ENCODE results near the gene SPAG6.
"Not testable (repeated sequence)": the region's sequence is repeated elsewhere in the genome, so short reads cannot be mapped to it uniquely, and the experiment has no call there.

SPAG6 gene

DNA sequence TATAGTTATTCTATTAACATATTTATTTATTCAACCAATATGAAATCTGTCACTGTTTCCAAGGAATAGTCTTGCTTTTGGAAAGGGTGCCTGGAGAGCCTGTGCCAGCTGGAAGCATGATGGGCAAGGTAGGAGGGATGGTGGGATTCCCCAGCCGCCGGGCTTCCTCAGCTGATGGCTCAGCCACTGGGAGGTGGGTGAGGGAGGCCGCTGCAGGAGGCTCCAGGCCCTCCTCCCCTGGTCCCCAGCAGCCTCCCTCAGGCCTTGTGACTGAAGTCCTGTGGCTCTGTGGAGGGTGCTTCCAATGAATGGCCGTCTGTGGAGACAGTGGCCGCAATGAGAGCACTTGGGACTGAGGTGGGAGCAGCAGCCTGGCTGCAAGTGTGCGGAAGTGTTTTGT lies 27.0 kb downstream of the SPAG6 start:
- no peak for DNase-seq (ENCODE audit: low spot score)

DNA sequence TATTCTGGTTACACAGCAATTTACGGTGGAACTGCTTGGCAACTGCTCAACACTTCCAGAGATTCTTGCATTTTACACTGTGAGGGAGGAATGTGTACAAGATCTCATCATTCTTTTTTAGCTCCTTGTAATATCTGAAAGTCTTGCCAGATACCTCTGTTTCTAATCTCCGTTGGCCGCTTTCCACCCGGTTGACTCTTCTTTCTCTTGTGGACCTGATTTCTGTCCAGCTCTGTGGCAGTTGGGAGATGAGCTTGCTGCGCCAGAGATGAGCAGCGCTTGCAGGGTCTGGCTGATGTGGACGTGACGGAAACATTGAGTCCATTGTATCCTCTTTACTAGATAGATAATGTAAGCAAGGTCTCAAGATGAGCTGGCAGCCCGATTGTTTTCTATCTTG lies 27.6 kb downstream of the SPAG6 start:
- no peak for DNase-seq (ENCODE audit: low spot score)

DNA sequence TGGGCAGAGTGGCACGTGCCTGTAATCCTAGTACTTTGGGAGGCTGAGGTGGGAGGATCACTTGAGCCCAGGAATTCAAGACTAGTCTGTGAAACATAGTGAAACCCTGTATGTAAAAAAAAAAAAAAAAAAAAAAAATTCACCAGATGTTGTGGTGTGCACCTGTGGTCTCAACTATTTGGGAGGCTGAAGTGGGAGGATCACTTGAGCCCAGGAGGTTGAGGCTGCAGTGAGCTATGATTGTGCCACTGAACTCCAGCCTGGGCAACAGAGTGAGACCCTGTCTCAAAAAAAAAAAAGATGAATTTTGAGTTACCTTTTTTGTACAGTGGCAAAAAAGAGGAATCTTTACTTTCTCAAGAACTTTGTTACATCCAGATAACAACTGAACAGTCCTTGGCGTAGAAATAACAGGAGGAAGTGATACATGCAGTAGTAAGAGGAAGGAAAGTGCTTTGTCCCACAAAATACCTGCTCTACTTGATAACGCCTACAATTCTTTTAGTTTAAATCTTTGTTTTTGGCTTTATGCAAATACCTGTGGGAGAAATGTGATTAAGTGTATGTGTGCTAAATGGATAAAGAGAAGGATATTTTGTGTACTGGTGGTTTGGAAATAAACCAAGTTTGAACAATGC lies 29.3 kb downstream of the SPAG6 start:
- DNase-seq (ENCODE audit: low spot score), result peak; percentile 44

DNA sequence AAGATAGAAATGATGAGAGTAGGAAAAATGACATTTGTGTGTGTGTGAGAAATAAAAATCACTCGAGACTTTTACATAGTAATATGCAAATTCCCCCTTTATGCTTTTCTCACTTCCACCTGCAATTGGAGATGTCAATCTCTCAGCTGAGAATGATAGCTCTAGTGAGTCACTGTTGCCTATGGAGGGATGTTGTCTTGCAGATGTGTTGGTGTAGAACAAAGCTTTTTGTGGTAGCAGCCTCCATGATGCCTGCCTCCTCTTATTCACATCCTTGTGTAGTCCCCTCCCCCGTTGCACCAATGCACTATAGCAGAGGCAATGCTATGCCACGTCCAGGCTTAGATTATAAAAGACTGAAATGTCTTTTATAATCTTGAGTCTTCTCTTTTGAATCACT lies 33.8 kb downstream of the SPAG6 start:
- no peak for DNase-seq (ENCODE audit: low spot score)

DNA sequence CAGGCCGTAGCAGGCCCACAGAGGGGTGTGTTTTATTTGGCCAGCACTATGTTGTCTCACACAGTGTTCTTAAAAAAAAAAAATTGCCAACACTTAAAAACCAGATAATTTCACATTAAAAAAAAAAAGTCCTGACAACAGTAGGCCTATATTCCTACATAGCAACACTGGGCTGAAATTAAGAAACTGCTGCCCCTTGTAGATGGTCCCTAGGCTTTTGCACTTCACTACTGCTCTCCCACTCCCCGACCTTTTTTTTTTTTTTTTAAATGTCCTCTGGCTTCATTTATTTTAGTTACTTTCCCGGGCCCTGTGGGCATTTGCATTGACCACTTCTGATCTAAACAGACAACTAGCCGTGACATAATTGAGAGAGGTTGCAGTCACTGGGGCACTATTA lies 36.0 kb downstream of the SPAG6 start:
- DNase-seq (ENCODE audit: low spot score), result no peak

DNA sequence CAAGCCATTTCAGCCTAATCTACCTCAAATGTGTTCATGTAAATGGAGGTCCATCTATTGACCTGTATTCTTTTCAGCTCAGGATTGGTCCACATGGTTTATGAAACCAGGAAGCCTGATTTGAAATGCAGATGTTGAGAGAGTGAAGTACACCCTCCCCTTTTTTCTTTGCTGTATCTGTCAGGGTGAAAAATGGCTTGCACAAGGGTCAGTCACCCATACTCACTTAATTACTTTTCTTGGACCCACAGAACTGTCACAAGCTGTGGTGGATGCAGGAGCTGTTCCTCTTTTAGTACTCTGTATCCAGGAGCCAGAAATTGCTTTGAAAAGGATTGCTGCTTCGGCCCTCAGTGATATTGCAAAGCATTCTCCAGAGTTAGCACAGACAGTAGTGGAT lies 41.2 kb downstream of the SPAG6 start:
- DNase-seq (ENCODE audit: low spot score), result no peak

DNA sequence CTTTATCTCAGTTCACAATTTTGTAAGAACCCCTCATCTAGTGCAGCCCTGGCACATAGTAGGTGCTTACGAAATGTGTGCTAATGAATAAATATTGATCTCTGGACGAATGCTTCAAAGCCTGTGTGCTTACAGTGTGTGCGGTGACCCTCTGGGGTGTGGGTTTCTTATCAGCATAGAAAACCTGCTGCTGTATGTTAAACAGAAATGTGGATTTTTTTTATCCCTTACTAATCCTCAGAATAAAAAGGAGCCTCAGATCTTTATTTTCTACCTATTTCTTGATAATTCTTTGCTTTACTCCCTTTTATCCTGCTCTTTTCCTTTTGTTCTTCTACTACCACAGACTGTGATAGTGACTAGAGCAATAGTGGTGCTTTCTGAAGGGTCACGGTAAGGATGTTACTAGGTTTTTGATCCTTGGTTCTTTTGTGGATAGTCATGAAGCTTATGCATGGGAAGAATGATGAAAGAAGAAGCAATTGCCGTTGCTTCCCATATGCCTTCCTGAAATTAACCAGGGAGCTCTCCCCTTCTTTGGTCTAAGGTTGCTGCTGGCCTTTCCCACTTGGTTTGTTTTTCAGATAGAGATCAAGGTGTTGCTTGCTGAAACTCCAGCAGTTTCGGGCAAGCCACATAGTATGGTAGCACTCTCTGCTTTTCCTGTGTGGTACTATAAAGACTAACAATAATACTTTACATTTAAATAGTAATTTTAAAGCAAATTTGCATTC lies 44.7 kb downstream of the SPAG6 start:
- DNase-seq (ENCODE audit: low spot score), result no peak

DNA sequence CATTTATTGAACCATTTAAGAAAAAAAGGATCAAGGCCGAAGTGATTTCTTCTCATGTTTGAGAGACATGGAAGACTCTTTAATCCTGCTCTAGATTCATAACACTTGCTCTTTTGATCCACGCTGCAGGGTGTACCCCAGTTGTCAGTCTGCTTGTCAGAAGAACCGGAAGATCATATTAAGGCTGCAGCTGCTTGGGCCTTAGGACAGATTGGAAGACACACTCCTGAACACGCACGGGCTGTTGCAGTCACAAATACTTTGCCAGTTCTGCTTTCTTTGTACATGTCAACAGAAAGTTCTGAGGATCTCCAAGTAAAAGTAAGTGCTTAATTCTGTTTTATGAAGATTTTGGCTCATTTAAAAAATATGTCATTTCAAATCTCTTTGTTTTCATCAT lies 46.3 kb downstream of the SPAG6 start:
- no peak for DNase-seq (ENCODE audit: low spot score)

DNA sequence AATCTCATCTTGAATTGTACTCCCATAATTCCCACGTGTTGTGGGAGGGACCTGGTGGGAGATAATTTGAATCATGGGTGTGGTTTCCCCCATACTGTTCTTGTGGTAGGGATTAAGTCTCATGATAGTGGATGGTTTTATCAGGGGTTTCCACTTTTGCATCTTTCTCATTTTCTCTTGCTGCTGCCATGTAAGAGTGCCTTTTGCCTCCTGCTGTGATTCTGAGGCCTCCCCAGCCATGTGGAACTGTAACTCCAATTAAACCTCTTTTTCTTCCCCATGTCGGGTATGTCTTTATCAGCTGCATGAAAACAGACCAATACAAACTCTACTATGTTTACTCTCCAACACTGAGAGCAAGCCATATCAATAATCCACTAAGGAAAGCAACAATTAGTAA lies 50.9 kb downstream of the SPAG6 start:
- DNase-seq (ENCODE audit: low spot score), result not testable (repeated sequence)

DNA sequence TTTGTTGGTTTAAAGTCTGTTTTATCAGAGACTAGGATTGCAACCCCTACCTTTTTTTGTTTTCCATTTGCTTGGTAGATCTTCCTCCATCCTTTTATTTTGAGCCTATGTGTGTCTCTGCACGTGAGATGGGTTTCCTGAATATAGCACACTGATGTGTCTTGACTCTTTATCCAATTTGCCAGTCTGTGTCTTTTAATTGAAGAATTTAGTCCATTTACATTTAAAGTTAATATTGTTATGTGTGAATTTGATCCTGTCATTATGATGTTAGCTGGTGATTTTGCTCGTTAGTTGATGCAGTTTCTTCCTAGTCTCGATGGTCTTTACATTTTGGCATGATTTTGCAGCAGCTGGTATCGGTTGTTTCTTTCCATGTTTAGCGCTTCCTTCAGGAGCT lies 61.6 kb downstream of the SPAG6 start:
- not testable (repeated sequence) for DNase-seq (ENCODE audit: low spot score)

DNA sequence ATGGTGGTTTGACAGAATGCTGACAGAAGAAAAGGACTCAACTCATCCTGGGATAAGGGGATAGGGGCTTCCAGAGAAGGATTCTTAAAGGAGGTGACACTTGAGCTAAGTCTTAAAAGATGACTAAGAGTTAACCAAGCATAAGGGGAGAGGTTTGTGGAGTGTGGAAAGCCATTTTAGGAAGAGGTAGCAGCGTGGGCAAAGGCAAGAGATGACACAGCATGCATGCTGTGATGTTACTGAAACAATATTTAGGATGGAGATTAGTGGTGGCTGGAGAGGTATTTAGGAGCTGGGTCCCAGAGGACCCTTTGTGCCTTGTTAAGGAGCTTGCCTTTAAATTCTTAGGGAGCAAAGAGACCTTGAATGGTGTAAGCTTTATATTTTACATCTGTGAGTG lies 65.1 kb downstream of the SPAG6 start:
- DNase-seq (ENCODE audit: low spot score), result no peak

DNA sequence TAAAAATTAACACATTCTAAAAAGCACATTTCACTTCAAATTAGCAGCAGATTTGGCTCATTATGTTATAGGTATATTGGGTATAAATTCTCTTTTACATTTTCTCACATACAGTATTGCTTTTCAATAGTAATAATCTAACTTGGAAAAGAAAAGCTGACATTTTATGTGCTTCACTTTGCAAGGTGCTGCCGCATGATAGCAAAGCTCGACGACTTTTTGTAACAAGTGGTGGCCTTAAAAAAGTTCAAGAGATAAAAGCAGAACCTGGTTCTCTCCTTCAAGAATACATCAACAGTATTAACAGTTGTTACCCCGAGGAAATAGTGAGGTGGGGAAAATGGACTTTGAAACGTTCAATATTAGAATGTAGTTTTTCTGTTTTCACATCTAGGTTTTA lies 65.5 kb downstream of the SPAG6 start:
- DNase-seq (ENCODE audit: low spot score), result no peak

DNA sequence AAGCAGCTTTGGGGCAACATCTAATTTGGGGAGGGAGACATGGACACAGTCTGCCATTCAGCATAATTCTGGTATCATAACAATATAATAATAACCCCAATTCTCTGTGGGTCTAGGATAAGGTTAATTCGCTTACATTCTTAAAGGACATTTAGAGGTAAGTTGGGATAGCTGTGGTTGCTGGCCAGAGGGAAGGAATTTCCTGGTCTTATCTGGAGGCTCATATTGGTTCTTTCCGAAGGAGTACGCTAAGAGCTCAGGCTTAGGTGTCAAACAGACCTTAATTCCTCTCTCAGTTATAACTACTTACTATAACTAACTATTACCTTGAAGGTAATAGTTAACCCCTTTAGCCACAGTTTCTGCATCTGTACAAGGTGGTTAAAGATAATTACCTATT lies 68.8 kb downstream of the SPAG6 start:
- no peak for DNase-seq (ENCODE audit: low spot score)

DNA sequence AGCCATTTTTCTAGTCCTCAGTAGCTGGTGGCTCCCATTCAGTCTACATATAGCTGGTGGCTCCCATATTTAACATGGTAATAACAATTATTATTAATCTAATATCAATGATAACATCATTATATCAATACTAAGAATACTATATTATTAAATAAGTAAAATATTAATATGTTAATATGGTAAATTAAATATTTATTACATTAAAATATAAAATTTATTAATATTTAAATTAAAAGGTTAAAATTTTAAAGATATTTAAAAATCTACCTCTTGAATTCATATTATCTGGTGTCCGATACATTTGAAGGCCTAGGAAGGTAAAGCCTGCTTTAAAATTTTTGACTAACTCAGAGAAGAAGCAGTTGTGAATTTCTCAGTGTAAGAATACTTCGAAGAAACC lies 69.8 kb downstream of the SPAG6 start:
- no peak for DNase-seq (ENCODE audit: low spot score)

DNA sequence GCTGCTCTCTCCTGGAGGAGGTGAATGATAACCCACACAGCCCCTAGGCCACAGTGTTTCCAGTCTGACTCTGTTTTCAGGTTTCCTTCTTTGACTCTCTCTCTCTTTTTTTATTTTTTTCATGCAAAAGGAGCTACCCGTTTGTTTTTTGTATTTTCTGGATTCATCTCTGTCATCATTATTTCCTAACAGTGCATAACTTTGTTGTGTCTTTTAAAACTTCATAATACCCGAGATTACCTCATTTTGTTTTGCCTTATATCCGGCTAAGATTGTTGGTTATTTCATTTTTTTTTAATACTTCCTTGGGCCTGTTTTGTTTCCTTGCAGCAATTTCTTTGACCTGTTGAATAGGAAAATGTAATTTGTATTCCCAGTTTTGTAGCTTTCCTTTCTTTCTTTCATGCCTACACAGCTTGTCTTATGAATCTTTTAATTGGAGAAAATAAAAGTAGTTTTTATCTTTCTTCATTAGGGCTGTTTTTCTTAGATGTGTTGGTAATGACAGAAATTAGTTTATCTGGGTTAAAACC lies 72.5 kb downstream of the SPAG6 start:
- DNase-seq (ENCODE audit: low spot score), result no peak

DNA sequence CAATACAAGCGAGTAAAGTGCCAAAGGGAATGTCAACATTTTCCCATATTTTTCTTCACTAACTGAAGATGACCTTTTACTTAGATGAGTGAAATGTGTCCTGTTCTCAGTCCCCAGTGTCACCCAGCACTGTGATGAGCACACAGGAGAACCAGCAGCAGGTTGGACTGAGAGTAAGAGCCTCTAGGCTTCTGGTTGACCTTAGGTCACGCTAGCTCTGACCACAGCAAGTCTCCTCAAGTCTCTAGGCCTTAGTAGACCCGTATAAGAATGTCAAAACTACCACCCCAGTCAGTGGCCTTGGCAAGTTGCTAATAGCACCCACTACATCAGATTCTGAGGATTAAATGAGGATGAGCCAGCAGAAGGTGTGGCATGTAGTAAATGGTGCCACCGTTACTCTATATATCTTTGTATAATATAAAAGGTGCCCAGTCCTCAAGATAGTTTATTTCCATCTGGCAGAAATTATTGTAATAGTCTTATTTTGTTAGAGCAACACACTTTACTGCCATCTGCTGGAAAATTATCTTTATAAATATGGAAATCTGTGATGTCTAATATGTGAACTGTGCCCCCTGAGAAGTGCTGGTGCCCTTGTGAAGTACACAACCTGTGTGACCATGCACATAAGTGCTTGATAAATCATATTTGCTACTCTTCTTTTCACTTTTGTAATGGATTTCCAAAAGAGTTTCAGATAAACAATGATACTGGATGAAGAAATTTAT lies 75.7 kb downstream of the SPAG6 start:
- DNase-seq (ENCODE audit: low spot score), result no peak

DNA sequence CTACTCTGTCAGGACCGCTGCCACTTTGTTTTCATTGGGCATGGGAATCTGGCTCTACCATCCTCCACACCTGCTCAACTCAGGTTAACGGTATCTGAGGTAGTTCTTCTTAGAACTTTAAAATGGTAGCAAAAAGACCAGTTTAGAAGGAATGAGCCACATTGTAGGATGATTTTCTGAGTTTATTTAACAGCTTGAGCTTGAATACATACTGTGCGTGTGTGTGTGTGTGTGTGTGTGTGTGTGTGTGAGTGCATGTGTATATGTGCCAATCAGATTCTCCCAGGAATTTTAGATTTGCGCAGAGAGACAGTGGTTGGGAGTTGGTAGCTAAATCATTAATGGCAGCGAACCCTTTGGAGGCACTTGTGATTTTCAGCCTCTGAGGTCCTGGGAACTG lies 81.4 kb downstream of the SPAG6 start:
- no peak for DNase-seq (ENCODE audit: low spot score)

DNA sequence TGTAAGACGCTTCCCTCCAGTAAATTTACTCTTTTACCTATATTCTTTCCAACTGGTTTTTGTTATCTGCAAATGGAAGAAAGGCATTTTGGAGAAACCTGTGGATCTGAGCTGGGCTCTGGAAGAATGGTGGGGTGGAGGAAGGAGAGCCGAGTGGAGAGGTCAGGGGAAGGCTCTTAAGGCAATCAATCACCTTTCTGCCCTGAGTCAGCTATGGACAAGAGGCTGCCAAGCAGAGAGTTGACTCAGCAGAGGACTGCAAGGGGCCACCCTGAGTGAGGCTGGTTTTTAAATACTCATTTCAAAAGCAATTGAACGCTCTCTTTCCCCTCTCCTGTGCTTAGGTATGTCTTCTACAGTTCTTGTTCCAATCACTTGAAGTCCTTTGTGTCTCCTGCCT lies 81.8 kb downstream of the SPAG6 start:
- DNase-seq (ENCODE audit: low spot score), result no peak

DNA sequence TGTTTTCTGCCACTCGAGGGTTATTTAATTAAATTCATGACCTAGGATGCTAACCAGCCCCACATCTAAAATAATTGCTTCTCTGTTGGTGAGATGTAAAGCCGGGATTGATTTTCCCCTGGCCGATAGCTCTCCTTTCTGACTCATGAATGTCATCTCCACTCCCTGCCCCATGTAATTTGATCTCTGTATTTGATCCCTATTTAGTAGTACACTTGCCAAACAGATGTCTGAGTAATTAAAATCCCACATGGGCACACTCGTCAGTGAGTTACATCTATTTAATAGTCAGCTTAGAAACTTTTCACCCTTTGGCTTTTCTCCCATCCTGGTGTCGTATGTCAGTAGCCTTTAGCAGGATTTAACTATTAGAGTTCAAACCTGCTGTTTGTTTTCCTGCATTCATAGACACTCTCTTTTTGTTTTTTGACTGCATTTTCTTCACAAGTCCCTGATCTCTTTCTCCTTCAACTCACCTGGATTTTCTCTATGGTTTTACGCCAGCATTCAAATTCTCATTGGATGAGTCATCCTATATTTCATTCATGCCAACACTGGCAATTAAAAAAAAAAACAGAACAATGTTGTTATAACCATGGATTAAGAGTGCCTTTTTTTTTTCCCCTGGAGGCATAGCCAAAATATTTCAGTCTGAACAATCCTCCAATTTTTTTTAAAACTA lies 82.7 kb downstream of the SPAG6 start:
- no peak for DNase-seq (ENCODE audit: low spot score)

DNA sequence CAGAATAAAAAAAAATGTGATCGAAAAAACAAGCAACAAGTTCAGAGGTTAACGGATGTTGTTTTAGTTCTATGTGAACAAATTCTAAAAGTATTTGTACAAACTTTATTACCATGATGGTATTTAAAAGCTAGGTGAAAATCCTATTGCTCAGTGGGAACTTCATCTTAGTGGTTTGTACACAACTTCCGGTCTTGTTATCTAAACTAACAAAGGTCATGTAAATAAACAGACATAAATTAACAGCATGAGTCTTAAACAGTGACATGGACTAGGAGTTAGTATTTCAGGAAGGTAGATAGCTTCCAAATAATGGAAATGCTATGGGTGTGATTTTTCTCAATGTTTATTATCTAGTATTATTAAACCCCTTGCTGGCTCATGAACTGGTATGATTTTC lies 83.8 kb downstream of the SPAG6 start:
- no peak for DNase-seq (ENCODE audit: low spot score)

DNA sequence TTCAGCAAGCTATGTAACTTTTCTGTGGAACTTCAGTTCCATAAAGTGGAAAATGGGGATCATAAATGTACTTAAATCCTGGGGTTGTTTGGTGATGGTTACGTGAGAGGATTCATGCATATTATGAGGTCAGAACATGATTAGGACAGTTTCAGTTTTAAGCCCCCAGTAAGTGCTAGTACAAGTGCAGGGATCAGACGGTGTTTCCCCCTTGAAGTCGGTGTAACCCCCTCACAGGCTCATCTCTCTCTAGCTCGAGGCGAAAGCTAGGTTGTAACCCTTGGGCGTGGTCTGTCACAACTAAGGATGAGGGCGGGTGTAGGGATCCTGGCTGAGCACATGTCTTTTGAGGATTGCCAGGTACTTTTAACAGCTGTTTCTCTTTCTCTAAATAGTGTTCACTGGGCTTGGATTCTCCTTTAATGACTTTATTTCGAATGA lies 84.7 kb downstream of the SPAG6 start:
- no peak for DNase-seq (ENCODE audit: low spot score)

DNA sequence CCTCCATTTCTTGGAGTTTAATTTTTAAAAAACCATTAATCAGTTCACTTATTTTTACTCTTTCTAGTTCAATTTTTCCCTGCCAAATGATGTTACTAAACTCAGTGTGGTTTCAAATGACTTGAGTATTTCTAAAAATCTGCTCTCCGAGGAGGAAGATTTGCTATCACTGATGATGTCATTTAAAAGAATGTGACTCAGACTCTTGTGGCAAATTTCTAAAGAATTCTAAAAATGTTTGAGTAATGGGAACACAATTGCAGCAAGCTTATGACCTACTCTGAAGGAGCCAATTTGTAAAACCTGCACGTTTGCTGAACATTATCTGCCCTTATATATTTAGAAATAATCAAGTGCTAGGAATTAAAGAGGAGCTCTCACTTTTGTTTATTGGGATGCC lies 88.6 kb downstream of the SPAG6 start:
- DNase-seq (ENCODE audit: low spot score), result peak; percentile 86

DNA sequence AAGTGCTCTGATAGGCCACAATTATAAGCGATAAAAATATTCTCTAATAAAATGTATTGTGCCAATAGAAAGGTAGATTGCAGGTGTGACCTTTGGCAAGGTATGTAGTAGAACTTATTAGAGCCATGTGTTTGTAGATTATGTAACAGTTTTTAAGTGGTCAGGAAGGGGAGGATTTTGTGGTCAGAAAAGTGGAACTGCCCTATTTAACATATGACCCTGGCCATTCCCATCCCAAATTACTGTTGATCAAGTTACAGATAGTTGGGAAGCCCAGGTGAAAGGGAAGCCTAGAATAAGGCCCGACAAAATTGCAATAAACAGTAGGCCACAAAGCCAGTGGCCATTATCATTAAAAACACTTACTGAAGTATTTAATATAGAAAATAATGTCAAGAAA lies 89.2 kb downstream of the SPAG6 start:
- no peak for DNase-seq (ENCODE audit: low spot score)

All from kidney capillary endothelial cell (primary cell).